Fibroblast of mammary gland (primary cell): ENCODE measurements around the gene HIVEP3.

ENCODE experiments used
- DNase-seq: peaks from one replicate; pipeline ENCODE4 v3.0.0-alpha.2; 2010; ENCODE audit warnings: low read depth
- H3K4me3 ChIP-seq: 2 replicates; pipeline ENCODE4 v1.5.1; 2011; ENCODE audit warnings: low read depth, mild to moderate bottlenecking, low read length, moderate library complexity; ENCODE audit not compliant: control insufficient read depth
- CTCF ChIP-seq: conservative IDR thresholded peaks from 2 replicates; pipeline ENCODE4 v1.5.1; 2011; ENCODE audit warnings: low read depth, low read length, inconsistent platforms; ENCODE audit not compliant: control insufficient read depth, insufficient read depth

HIVEP3 gene

GRCh38 chr1:41463516-41463915, 455.2 kb downstream of the HIVEP3 start:
- no peak for DNase-seq
- no peak overlapping the region for H3K4me3 ChIP-seq
- TF ChIP-seq CTCF, result no peak

DNA sequence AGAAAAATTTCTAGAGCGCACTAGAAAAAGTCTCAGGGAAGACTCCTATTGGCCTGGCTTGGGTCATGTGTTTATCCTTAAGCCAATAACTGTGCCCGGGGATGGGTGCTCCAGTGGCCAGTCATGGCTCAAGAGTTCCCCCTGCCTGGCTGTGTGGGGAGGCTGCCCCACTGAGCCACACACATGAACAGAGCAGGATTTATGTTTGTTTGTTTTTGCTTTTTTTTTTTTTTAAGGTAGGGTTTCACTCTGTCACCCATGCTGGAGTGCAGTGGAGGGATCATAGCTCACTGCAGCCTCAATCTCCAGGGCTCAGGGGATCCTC, 456.1 kb downstream of the HIVEP3 start:
- no peak overlapping the region for H3K4me3 ChIP-seq
- no peak for TF ChIP-seq CTCF
- no peak for DNase-seq

DNA sequence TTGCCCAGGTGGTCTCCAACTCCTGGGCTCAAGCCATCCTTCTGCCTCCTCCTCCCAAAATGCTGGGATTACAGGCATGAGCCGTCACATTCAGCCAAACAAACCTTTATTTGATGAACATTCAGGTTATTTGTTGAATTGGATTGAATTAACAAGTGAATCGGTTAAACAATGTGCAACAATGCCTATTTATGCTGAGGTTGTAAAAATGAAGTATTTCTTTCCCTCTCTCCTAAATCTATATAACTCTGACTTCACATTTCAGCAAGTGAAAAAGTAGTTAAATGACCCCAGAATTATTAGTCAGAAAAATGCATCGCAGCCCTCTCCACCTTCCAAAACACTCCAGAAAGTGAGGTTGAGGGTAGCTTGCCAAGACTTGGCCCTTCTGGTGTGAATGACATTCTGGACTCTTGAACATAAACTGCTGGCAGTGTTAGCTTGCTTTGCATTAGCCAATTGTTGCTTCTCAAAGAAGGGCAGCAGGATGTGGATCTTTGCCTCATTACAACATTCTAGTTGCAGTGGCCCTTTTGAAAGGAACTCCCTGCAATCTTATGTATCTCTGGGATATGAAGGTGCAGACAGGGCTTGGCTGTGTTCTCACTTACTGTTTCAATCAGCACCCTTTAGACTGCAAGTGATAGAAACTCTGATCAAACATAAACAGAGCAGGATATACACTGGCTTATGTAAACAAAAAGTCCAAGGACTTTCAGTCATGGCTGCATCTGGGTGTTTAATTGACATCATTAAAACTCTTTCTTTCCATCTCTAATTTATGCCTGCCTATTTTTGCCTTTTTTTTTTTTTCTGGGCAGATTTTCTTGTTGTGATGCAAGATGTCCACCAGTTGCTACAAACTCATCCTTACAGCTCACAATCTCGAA, 456.7 kb downstream of the HIVEP3 start:
- peak; percentile 14 for DNase-seq
- H3K4me3 ChIP-seq, result no peak overlapping the region
- TF ChIP-seq CTCF, result no peak

- no peak for DNase-seq
- no peak for TF ChIP-seq CTCF
- H3K4me3 ChIP-seq, result no peak overlapping the region
These were observed 461.7 kb downstream of the HIVEP3 start for GRCh38 chr1:41456847-41457540.
